SK-N-SH (cell line): ENCODE results near the gene FBXO34. TPM values are rescaled to one million over a fixed set of nuclear protein-coding genes. Genes with fewer than 3 reads are reported as not detected.

Experiments used
- CTCF ChIA-PET: fragments of 300-600, 350-600 bp; formaldehyde crosslinking; extraction: SDS; loops from one replicate; lab custom pipeline; 2021; lab: Yijun Ruan, JAX
- POLR2A ChIA-PET: fragments of 350-600 bp; sonication (Branson Sonifier 250); formaldehyde crosslinking; extraction: SDS; loops from one replicate; lab custom pipeline; 2020; ENCODE audit warnings: antibody characterized with exemption, inconsistent platforms; lab: Yijun Ruan, JAX
- DNase-seq: peaks from one replicate; pipeline ENCODE4 v3.0.0; 2012
- H2AFZ ChIP-seq: fragments of 200-600 bp; sonication (generic); 2 replicates; pipeline ENCODE4 v1.8.1; 2016; ENCODE audit warnings: antibody characterized with exemption, mild to moderate bottlenecking, low read depth
- H3F3A ChIP-seq: fragments of 200-600 bp; sonication (generic); replicated peaks from 2 replicates; pipeline ENCODE3; 2016; ENCODE audit warnings: antibody characterized with exemption, mild to moderate bottlenecking; ENCODE audit not compliant: insufficient read depth
- H3K27ac ChIP-seq, 2 experiments: fragments of 200-500 bp in 1 of 2; fragments of 200-600 bp in 1 of 2; sonication (Bioruptor generic) in 1 of 2; sonication (generic), shearing (Covaris generic) in 1 of 2; 2 replicates each; pipeline versions ENCODE4 v1.5.1 to v1.6.1; 2014 to 2016; ENCODE audit warnings: low read depth in 2 of 2, inconsistent platforms in 1 of 2, low read length in 1 of 2, mild to moderate bottlenecking in 1 of 2, mixed read lengths in 1 of 2
- H3K27me3 ChIP-seq: fragments of 200-600 bp; sonication (generic), shearing (Covaris generic); 2 replicates; pipeline ENCODE4 v1.6.1; 2016; ENCODE audit warnings: mixed run types; ENCODE audit not compliant: insufficient read depth
- H3K36me3 ChIP-seq, 2 experiments: fragments of 200-500 bp in 1 of 2; fragments of 200-600 bp in 1 of 2; sonication (Bioruptor generic) in 1 of 2; sonication (generic) in 1 of 2; replicated peaks in 1 of 2; 2 replicates each; pipeline versions ENCODE3 to v1.5.1; 2014 to 2016; ENCODE audit warnings: low read length in 1 of 2, mild to moderate bottlenecking in 1 of 2; ENCODE audit not compliant: insufficient read depth in 2 of 2, control insufficient read depth in 1 of 2
- H3K4me1 ChIP-seq, 2 experiments: fragments of 200-500 bp in 1 of 2; fragments of 200-600 bp in 1 of 2; sonication (Bioruptor generic) in 1 of 2; sonication (generic), shearing (Covaris generic) in 1 of 2; 2 replicates each; pipeline versions ENCODE4 v1.5.1 to v1.6.1; 2014 to 2016; ENCODE audit warnings: low read depth in 1 of 2, low read length in 1 of 2, mixed run types in 1 of 2; ENCODE audit not compliant: insufficient read depth in 2 of 2, control insufficient read depth in 1 of 2
- H3K4me2 ChIP-seq: fragments of 200-600 bp; sonication (generic), shearing (Covaris generic); 2 replicates; pipeline ENCODE4 v1.6.1; 2017; ENCODE audit warnings: mixed run types
- H3K4me3 ChIP-seq, 2 experiments: fragments of 200-500 bp in 1 of 2; fragments of 200-600 bp in 1 of 2; sonication (Bioruptor generic) in 1 of 2; sonication (generic), shearing (Covaris generic) in 1 of 2; 2 replicates each; pipeline versions ENCODE4 v1.5.1 to v1.8.1; 2014 to 2016; ENCODE audit warnings: low read depth in 2 of 2, inconsistent platforms in 1 of 2, low read length in 1 of 2, mild to moderate bottlenecking in 1 of 2, mixed read lengths in 1 of 2, moderate library complexity in 1 of 2
- H3K79me2 ChIP-seq: fragments of 200-600 bp; sonication (generic); 2 replicates; pipeline ENCODE4 v1.8.1; 2017; ENCODE audit warnings: mild to moderate bottlenecking; ENCODE audit not compliant: insufficient read depth
- H3K9ac ChIP-seq: fragments of 200-600 bp; sonication (generic); 2 replicates; pipeline ENCODE4 v1.6.1; 2017; ENCODE audit warnings: mixed run types
- H3K9me2 ChIP-seq: fragments of 200-600 bp; sonication (generic); 2 replicates; pipeline ENCODE4 v1.6.1; 2017; ENCODE audit warnings: mixed run types
- H3K9me3 ChIP-seq: fragments of 200-600 bp; sonication (generic); 2 replicates; pipeline ENCODE4 v1.6.1; 2017; ENCODE audit warnings: mixed run types, mild to moderate bottlenecking, moderate library complexity
- H4K20me1 ChIP-seq: fragments of 200-600 bp; sonication (generic); 2 replicates; pipeline ENCODE4 v1.6.1; 2017; ENCODE audit warnings: mild to moderate bottlenecking, mixed run types; ENCODE audit not compliant: insufficient read depth
- CHD2 ChIP-seq: fragments of 150-350 bp; IDR thresholded peaks from 2 replicates; pipeline ENCODE4 v1.6.1; 2018; ENCODE audit warnings: low read length; ENCODE audit not compliant: partially characterized antibody
- EP300 ChIP-seq, 2 experiments: IDR thresholded peaks; 2 replicates each; pipeline versions ENCODE4 v1.4.0 to v1.6.1; 2012; ENCODE audit warnings: borderline replicate concordance in 1 of 2, low read depth in 1 of 2, low read length in 1 of 2
- EZH2phosphoT487 ChIP-seq: fragments of 200-600 bp; sonication (generic); IDR thresholded peaks from 2 replicates; pipeline ENCODE4 v1.6.1; 2017; ENCODE audit warnings: low read depth, mixed run types, mild to moderate bottlenecking, antibody characterized with exemption, moderate library complexity, borderline replicate concordance
- FOSL2 ChIP-seq: IDR thresholded peaks from 2 replicates; pipeline ENCODE4 v1.4.0; 2012; ENCODE audit warnings: low read depth, mild to moderate bottlenecking, moderate library complexity, borderline replicate concordance
- FOXM1 ChIP-seq: IDR thresholded peaks from 2 replicates; pipeline ENCODE4 v1.4.0; 2012; ENCODE audit warnings: low read depth, mild to moderate bottlenecking
- GABPA ChIP-seq: IDR thresholded peaks from 2 replicates; pipeline ENCODE4 v1.4.0; 2012; ENCODE audit warnings: low read depth, mild to moderate bottlenecking
- JUND ChIP-seq: IDR thresholded peaks from 2 replicates; pipeline ENCODE4 v1.4.0; 2012
- MAX ChIP-seq: IDR thresholded peaks from 2 replicates; pipeline ENCODE4 v1.4.0; 2012; ENCODE audit warnings: low read depth
- MEF2A ChIP-seq: IDR thresholded peaks from 2 replicates; pipeline ENCODE4 v1.4.0; 2012; ENCODE audit warnings: low read depth, borderline replicate concordance
- NRF1 ChIP-seq: IDR thresholded peaks from 2 replicates; pipeline ENCODE4 v1.6.1; 2012; ENCODE audit warnings: low read depth, mild to moderate bottlenecking, low read length
- RAD21 ChIP-seq: IDR thresholded peaks from 2 replicates; pipeline ENCODE4 v1.6.1; 2012; ENCODE audit warnings: mild to moderate bottlenecking, low read length
- SMC3 ChIP-seq: IDR thresholded peaks from 2 replicates; pipeline ENCODE4 v1.6.1; 2012; ENCODE audit warnings: low read depth, low read length, improper control_type of control experiment
- TAF1 ChIP-seq: IDR thresholded peaks from 2 replicates; pipeline ENCODE4 v1.6.1; 2012; ENCODE audit warnings: low read depth, mild to moderate bottlenecking, low read length, moderate library complexity, borderline replicate concordance
- TCF12 ChIP-seq: IDR thresholded peaks from 2 replicates; pipeline ENCODE4 v1.4.0; 2012
- TEAD4 ChIP-seq: IDR thresholded peaks from 2 replicates; pipeline ENCODE4 v1.4.0; 2012; ENCODE audit warnings: mild to moderate bottlenecking, borderline replicate concordance; ENCODE audit not compliant: insufficient read depth
- USF1 ChIP-seq: IDR thresholded peaks from 2 replicates; pipeline ENCODE4 v1.4.0; 2012; ENCODE audit warnings: low read depth, borderline replicate concordance
- YY1 ChIP-seq: IDR thresholded peaks from 2 replicates; pipeline ENCODE4 v1.4.0; 2012; ENCODE audit warnings: low read depth, mild to moderate bottlenecking
- ZBTB33 ChIP-seq: IDR thresholded peaks from 2 replicates; pipeline ENCODE4 v1.4.0; 2012; ENCODE audit warnings: low read depth, borderline replicate concordance
- WGBS: methylation state at CpG from one replicate; pipeline ENCODE4 v1.1.6; 2017; ENCODE audit warnings: low lambda C conversion rate; 5-methylcytosine and 5-hydroxymethylcytosine counted together
- polyA plus RNA-seq, 3 experiments: library from polyadenylated mRNA; depleted of rRNA; stranded (reverse); fragments of >200 nt; gene quantifications; 2 replicates each; pipeline ENCODE4 v1.2.3, GENCODE V29; 2012

FBXO34 gene
- polyA plus RNA-seq, 1 of the 3 experiments (the other 2 are of a cell fraction) = 10.0 TPM

- Histone ChIP-seq H4K20me1 (peaks cover 21% of the 10 kb centered on the region), H3K27me3 (no peaks in the 10 kb centered on the region), H3K9me3 (no peaks in the 10 kb centered on the region), H3K4me2 (no peak overlapping the region), H3K79me2 (peaks cover 50% of the 10 kb centered on the region), H3K36me3 (peaks cover 7 to 13% of the 10 kb centered on the region in 2 experiments), H3K9ac (no peak overlapping the region), H3K4me3 (no peak overlapping the region), H3F3A (no peaks in the 10 kb centered on the region), H3K9me2 (0 out of 2 replicates have a peak, but pooled peaks cover 3% of the 10 kb centered on the region), H2AFZ (no peak overlapping the region), H3K27ac (peak overlapping the region in 1 of 2 experiments; percentile 67; a peak in 1 of 4 replicates), H3K4me1 (peaks cover 2 to 10% of the 10 kb centered on the region in 2 experiments; a peak in 3 of 4 replicates)
- DNase-seq = no peak
- ChIA-PET POLR2A (no interaction called here), CTCF (no interaction called here)
- TF ChIP-seq TAF1 (no peak), ZBTB33 (no peak), MAX (no peak), USF1 (no peak), TEAD4 (no peak), CHD2 (no peak), MEF2A (no peak), NRF1 (no peak), FOXM1 (no peak), YY1 (no peak), EZH2phosphoT487 (no peak), GABPA (no peak), SMC3 (no peak), TCF12 (no peak), FOSL2 (no peak), JUND (no peak), EP300 (IDR thresholded peaks at IDR 0.05; ENCODE audit: borderline replicate concordance in 1 of 2, low read depth in 1 of 2, low read length in 1 of 2) (no peak), RAD21 (no peak)
- 77% methylated on average over 2 of the region's 2 CpGs for WGBS
Observed at GRCh38 chr14:55399852-55400251, 128.6 kb downstream of the FBXO34 start.
